Neural progenitor cell (in vitro differentiated cells): ENCODE results near the gene LRRC27.

Source experiments
- EZH2 ChIP-seq: fragments of 200-600 bp; sonication (generic); IDR thresholded peaks from 2 replicates; pipeline ENCODE4 v1.6.1; 2017; ENCODE audit warnings: antibody characterized with exemption, mild to moderate bottlenecking, moderate library complexity
- EZH2phosphoT487 ChIP-seq: fragments of 200-600 bp; sonication (generic); IDR thresholded peaks from 2 replicates; pipeline ENCODE4 v1.6.1; 2017; ENCODE audit warnings: antibody characterized with exemption
- TF ChIP-seq, protein P1 (sequence below): fragments of 200-600 bp; sonication (generic); IDR thresholded peaks from 2 replicates; pipeline ENCODE4 v1.5.1; 2017; ENCODE audit warnings: antibody characterized with exemption, mild to moderate bottlenecking

DNA sequence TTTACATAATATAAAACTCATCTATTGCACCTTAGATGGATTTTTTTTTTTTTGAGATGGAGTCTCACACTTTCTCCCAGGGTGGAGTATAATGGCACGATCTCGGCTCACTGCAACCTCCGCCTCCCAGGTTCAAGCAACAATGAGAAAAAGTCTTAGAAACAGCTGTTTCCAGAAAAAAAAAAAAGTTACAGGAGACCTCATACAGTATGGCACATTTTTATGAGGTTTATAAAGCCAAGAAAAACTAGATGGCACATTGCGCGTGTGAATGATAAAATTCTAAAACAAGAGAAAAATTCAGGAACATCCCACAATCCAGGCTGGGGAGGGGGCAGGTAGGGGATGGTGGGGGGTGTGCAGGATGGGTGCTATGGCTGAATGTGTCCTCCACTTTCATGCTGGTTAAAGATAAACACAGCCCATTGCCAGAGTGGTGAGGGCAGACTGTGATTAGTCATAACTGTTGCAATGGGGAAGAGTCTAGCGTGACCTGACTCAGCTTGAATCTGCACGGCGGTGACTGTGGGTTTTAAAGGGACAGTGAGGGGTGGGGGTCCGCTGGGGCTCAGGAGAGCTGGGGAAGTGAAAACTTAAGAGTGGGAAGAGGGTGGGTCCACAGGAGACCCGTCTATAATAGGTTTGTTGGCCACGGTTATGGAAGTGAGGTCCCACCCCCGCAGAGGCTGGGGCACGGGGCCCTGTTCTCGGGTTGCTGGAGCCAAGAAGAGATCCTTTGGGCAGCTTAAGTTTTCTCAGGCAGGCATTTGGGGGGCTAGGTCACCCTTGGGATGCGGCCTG is 11.9 kb upstream of the LRRC27 start:
- TF ChIP-seq, protein P1, sequence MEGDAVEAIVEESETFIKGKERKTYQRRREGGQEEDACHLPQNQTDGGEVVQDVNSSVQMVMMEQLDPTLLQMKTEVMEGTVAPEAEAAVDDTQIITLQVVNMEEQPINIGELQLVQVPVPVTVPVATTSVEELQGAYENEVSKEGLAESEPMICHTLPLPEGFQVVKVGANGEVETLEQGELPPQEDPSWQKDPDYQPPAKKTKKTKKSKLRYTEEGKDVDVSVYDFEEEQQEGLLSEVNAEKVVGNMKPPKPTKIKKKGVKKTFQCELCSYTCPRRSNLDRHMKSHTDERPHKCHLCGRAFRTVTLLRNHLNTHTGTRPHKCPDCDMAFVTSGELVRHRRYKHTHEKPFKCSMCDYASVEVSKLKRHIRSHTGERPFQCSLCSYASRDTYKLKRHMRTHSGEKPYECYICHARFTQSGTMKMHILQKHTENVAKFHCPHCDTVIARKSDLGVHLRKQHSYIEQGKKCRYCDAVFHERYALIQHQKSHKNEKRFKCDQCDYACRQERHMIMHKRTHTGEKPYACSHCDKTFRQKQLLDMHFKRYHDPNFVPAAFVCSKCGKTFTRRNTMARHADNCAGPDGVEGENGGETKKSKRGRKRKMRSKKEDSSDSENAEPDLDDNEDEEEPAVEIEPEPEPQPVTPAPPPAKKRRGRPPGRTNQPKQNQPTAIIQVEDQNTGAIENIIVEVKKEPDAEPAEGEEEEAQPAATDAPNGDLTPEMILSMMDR, result no peak
- TF ChIP-seq EZH2 (no peak), EZH2phosphoT487 (no peak)
